ENCODE data around the gene AXIN1. TPM values are rescaled to one million over a fixed set of nuclear protein-coding genes. Genes with fewer than 3 reads are reported as not detected.
"Not testable (repeated sequence)": the region's sequence is repeated elsewhere in the genome, so short reads cannot be mapped to it uniquely, and the experiment has no call there.

The AXIN1 gene
- total RNA-seq, 1 donor from 2014 or later = 31.5 TPM

DNA sequence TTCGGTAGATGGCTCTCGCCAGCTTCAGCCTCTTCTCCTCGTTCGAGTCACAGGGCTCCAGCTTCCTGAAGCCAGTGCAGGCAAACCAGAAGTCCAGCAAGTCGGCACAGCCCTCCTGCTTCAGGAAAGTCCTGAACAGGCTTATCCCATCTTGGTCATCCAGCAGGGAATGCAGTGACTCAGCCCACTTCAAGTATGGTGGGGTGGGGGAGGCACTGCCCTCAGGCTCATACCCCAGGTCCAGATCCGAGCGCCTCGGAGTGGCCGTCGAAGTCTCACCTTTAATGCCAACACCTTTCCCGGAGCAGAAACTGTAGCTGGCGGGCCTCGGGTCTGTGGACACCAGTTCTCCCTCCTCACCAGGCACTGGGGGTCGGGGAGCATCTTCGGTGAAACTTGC, 5.9 kb downstream of the AXIN1 start:
- no peaks in the 10 kb centered on the region for H3K9me3 Mint-ChIP-seq (ENCODE audit: unreplicated experiment)
- TF ChIP-seq, protein P1, sequence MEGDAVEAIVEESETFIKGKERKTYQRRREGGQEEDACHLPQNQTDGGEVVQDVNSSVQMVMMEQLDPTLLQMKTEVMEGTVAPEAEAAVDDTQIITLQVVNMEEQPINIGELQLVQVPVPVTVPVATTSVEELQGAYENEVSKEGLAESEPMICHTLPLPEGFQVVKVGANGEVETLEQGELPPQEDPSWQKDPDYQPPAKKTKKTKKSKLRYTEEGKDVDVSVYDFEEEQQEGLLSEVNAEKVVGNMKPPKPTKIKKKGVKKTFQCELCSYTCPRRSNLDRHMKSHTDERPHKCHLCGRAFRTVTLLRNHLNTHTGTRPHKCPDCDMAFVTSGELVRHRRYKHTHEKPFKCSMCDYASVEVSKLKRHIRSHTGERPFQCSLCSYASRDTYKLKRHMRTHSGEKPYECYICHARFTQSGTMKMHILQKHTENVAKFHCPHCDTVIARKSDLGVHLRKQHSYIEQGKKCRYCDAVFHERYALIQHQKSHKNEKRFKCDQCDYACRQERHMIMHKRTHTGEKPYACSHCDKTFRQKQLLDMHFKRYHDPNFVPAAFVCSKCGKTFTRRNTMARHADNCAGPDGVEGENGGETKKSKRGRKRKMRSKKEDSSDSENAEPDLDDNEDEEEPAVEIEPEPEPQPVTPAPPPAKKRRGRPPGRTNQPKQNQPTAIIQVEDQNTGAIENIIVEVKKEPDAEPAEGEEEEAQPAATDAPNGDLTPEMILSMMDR (IDR thresholded peaks at IDR 0.05) = no peak
- no peak for DNase-seq (ENCODE audit: extremely low spot score, unreplicated experiment)
- peaks cover 24% of the 10 kb centered on the region for H3K36me3 Mint-ChIP-seq (ENCODE audit: unreplicated experiment)
- no peak overlapping the region for H3K27ac Mint-ChIP-seq (ENCODE audit: unreplicated experiment)
- peaks cover 29% of the 10 kb centered on the region for H3K4me1 Mint-ChIP-seq (ENCODE audit: unreplicated experiment)
- no peaks in the 10 kb centered on the region for H3K27me3 Mint-ChIP-seq (ENCODE audit: unreplicated experiment)
- no peak overlapping the region for H3K4me3 Mint-ChIP-seq (ENCODE audit: unreplicated experiment)

DNA sequence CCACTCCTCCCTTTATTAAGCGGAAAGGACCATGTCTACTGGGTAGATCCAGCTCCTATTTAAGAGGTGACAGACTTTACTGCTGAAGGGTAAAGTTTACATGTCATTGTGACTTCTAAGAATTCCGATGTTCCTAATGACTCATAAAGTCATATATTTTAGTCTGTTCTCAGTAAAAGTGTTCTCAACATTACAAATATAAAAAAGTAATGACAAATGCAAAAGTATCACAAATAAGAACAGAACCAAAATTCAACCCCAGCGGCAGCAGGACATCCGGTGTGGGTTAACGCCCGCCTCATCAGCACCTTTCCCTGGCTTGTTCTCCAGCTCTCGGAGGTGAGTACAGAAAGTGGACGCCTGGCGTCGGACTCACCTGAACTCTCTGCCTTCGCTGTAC, 6.8 kb downstream of the AXIN1 start:
- Mint-ChIP-seq H3K9me3 (ENCODE audit: unreplicated experiment) (no peaks in the 10 kb centered on the region), H3K4me3 (ENCODE audit: unreplicated experiment) (no peak overlapping the region), H3K27me3 (ENCODE audit: unreplicated experiment) (no peaks in the 10 kb centered on the region), H3K36me3 (ENCODE audit: unreplicated experiment) (peaks cover 24% of the 10 kb centered on the region), H3K27ac (ENCODE audit: unreplicated experiment) (no peak overlapping the region), H3K4me1 (ENCODE audit: unreplicated experiment) (peaks cover 23% of the 10 kb centered on the region)
- no peak for DNase-seq (ENCODE audit: extremely low spot score, unreplicated experiment)
- TF ChIP-seq, protein P1 (IDR thresholded peaks at IDR 0.05) = no peak

GRCh38 chr16:342455-343213, 9.9 kb downstream of the AXIN1 start:
- TF ChIP-seq, protein P1 (IDR thresholded peaks at IDR 0.05) = no peak
- Mint-ChIP-seq H3K27ac (ENCODE audit: unreplicated experiment) (no peak overlapping the region), H3K36me3 (ENCODE audit: unreplicated experiment) (peaks cover 21% of the 10 kb centered on the region), H3K27me3 (ENCODE audit: unreplicated experiment) (no peaks in the 10 kb centered on the region), H3K4me1 (ENCODE audit: unreplicated experiment) (peaks cover 27% of the 10 kb centered on the region), H3K9me3 (ENCODE audit: unreplicated experiment) (no peaks in the 10 kb centered on the region), H3K4me3 (ENCODE audit: unreplicated experiment) (no peak overlapping the region)
- DNase-seq (ENCODE audit: extremely low spot score, unreplicated experiment) = no peak

- H3K27ac Mint-ChIP-seq (ENCODE audit: unreplicated experiment) = not testable (repeated sequence)
Observed at GRCh38 chr16:341974-342336, 10.6 kb downstream of the AXIN1 start.

GRCh38 chr16:341095-341973, 11.2 kb downstream of the AXIN1 start:
- H3K36me3 Mint-ChIP-seq (ENCODE audit: unreplicated experiment) = peaks cover 14% of the 10 kb centered on the region
- DNase-seq (ENCODE audit: extremely low spot score, unreplicated experiment); H3K27me3 Mint-ChIP-seq (ENCODE audit: unreplicated experiment); H3K27ac Mint-ChIP-seq (ENCODE audit: unreplicated experiment); H3K9me3 Mint-ChIP-seq (ENCODE audit: unreplicated experiment); H3K4me3 Mint-ChIP-seq (ENCODE audit: unreplicated experiment): not testable (repeated sequence)
- H3K4me1 Mint-ChIP-seq (ENCODE audit: unreplicated experiment) = peaks cover 18% of the 10 kb centered on the region

More at GRCh38 chr16:341974-342336, 10.6 kb downstream of the AXIN1 start:
- not testable (repeated sequence) for H3K27me3 Mint-ChIP-seq (ENCODE audit: unreplicated experiment); H3K4me3 Mint-ChIP-seq (ENCODE audit: unreplicated experiment); DNase-seq (ENCODE audit: extremely low spot score, unreplicated experiment); H3K9me3 Mint-ChIP-seq (ENCODE audit: unreplicated experiment)
- H3K36me3 Mint-ChIP-seq (ENCODE audit: unreplicated experiment) = peaks cover 18% of the 10 kb centered on the region
- peaks cover 23% of the 10 kb centered on the region for H3K4me1 Mint-ChIP-seq (ENCODE audit: unreplicated experiment)
